C4-2B (cell line): ENCODE measurements around the gene NRG3.

Experiments
- CTCF ChIP-seq: fragments of 450-650 bp; conservative IDR thresholded peaks from 2 replicates; pipeline ENCODE4 v1.5.1; 2017; ENCODE audit warnings: mild to moderate bottlenecking
- ZFX ChIP-seq: fragments of 450-650 bp; IDR thresholded peaks from 2 replicates; pipeline ENCODE4 v1.6.1; 2017

DNA sequence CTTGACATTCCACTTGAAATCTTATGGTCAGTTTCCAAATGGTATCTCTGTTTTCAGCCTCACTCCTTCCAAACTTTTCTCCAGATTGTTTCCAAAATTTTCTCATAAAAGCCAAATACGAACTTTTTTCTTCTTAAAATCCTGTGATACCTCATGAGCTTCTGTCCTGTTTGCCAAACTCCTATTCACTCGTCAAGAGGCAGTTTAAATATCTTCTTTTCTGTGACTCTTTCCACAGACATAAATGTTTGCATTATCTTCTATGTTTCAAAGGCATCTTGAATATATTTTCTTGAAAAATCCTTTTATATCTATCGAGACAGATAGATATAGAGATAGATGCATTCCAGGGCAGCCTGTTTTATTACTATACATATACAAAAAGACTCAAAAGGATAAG lies 109.4 kb downstream of the NRG3 start:
- TF ChIP-seq CTCF (no peak), ZFX (no peak)
